Heart left ventricle (tissue), 16 donors: Measurements from ENCODE around the gene ATXN2. TPM values are rescaled to one million over a fixed set of nuclear protein-coding genes. Genes with fewer than 3 reads are reported as not detected.
A peak's percentile ranks its signal among the peaks of the same experiment; 100 is the strongest.
"Not testable (repeated sequence)": the region's sequence is repeated elsewhere in the genome, so short reads cannot be mapped to it uniquely, and the experiment has no call there.

Source experiments
- ATAC-seq, 4 donors: fragments of 200-7000 bp; cut with Tn5 transposase; one replicate each; pipeline ENCODE4 v1.9.1; 2020 to 2022; ENCODE audit warnings: moderate library complexity in 4 of 4, mild to moderate bottlenecking in 3 of 4, moderate number of reproducible peaks in 1 of 4
- DNase-seq, 5 donors: peaks; one replicate each; pipeline ENCODE4 v3.0.0-alpha.2; 2020
- H3K27ac ChIP-seq, 12 donors: fragments of 200-600 bp; sonication (generic) in 4 of 12; one replicate each; pipeline versions ENCODE4 v1.5.0 to v1.8.0; 2016 to 2022; ENCODE audit warnings: mild to moderate bottlenecking in 2 of 12
- H3K27me3 ChIP-seq, 9 donors: fragments of 200-600 bp; sonication (generic) in 2 of 9; one replicate each; pipeline versions ENCODE4 v1.5.1 to v1.8.0; 2016 to 2022; ENCODE audit warnings: mild to moderate bottlenecking in 3 of 9
- H3K36me3 ChIP-seq, 9 donors: fragments of 200-600 bp; sonication (generic) in 2 of 9; one replicate each; pipeline versions ENCODE4 v1.5.0 to v1.8.0; 2018 to 2022; ENCODE audit warnings: mild to moderate bottlenecking in 2 of 9
- H3K4me1 ChIP-seq, 12 donors: fragments of 200-600 bp; sonication (generic) in 4 of 12; one replicate each; pipeline versions ENCODE4 v1.5.0 to v1.8.0; 2016 to 2022; ENCODE audit warnings: mild to moderate bottlenecking in 3 of 12
- H3K4me3 ChIP-seq, 12 donors: fragments of 200-600 bp; sonication (generic) in 4 of 12; one replicate each; pipeline versions ENCODE4 v1.5.0 to v1.8.0; 2017 to 2022; ENCODE audit warnings: mild to moderate bottlenecking in 9 of 12, moderate library complexity in 4 of 12
- H3K9me3 ChIP-seq, 12 donors: fragments of 200-600 bp; sonication (generic) in 4 of 12; one replicate each; pipeline versions ENCODE4 v1.5.0 to v1.8.0; 2016 to 2022; ENCODE audit warnings: mild to moderate bottlenecking in 1 of 12
- POLR2A ChIP-seq, 2 donors: fragments of 450-650 bp; IDR thresholded peaks; one replicate each; pipeline ENCODE4 v1.6.1; 2017; ENCODE audit warnings: antibody characterized with exemption in 2 of 2, mild to moderate bottlenecking in 2 of 2, moderate library complexity in 2 of 2
- WGBS, 4 donors: extraction: QIAGEN DNeasy Blood & Tissue Kit in 2 of 4; methylation state at CpG; one replicate each; pipeline versions ENCODE4 v1.1.5 to v1.1.7; 2013 to 2018; 5-methylcytosine and 5-hydroxymethylcytosine counted together
- intact Hi-C, 10 donors: fragments of 100-400 bp; cut with DNase I; formaldehyde crosslinking; loops; one replicate each; pipeline versions ENCODE4 v1.11.1 to v1.14.2; 2022
- polyA plus RNA-seq, 2 donors: library from polyadenylated mRNA; stranded (reverse); fragments of 200-250 nt; gene quantifications; one replicate each; pipeline ENCODE4 v1.2.3, GENCODE V29; 2013
- total RNA-seq, 9 donors: library from RNA; depleted of rRNA in 2 of 9; stranded (reverse); fragments of >200 nt in 2 of 9; fragmentation: NEBNext Ultra II Directional in 3 of 9; extraction: Animal tissue kit (Norgen Biotek cat#: 25700) in 3 of 9; gene quantifications; one replicate each; pipeline versions ENCODE4 v1.1.0 to v1.2.4, GENCODE V29; 2016 to 2023
- TF ChIP-seq, protein P1 (sequence below), 12 donors: fragments of 200-600 bp; sonication (generic) in 4 of 12; IDR thresholded peaks; one replicate each; pipeline versions ENCODE4 v1.5.0 to v1.8.0; 2018 to 2022; ENCODE audit warnings: antibody characterized with exemption in 12 of 12, mild to moderate bottlenecking in 5 of 12
- donor health status: ischemic (EF 13 %, LVEDD 7.1; RV severe dilation, severe dysfunction).
- donor health status: healthy with polysubstance abuse.
- donor health status: DM: no; HTN: yes; CAD: no.
- donor health status: DM: no; HTN: no; CAD: no.
- donor health status: ischemic (EF 25% LVEDD 6.9; RV normal size, moderate dysfunction).
- donor health status: ischemic (EF 25% LVEDD 5.7; RV mildly dilated, moderate dysfunction).
- donor health status: healthy.
- donor health status: DM: yes; HTN: yes; CAD: no.
- donor health status: ischemic (EF 35%, LVEDD 5.7; RV mildly dilated, moderate dysfunction).
- donor health status: nonischemic (EF 11% LVEDD 7.7; RV severe dilation, severe dysfunction).
- donor health status: DM: yes; HTN: yes; CAD: no.
- donor health status: PGD.
- donor health status: ischemic (EF 29% LVEDD 5.4; RV normal size, mild dysfunction).
- donor health status: nonischemic (EF 23%, LVEDD 6.1; RV moderate dilation, normal function).

ATXN2 gene
- total and polyA plus RNA-seq, 11 donors = 23.6 to 59.3 (median 46.8) TPM

DNA sequence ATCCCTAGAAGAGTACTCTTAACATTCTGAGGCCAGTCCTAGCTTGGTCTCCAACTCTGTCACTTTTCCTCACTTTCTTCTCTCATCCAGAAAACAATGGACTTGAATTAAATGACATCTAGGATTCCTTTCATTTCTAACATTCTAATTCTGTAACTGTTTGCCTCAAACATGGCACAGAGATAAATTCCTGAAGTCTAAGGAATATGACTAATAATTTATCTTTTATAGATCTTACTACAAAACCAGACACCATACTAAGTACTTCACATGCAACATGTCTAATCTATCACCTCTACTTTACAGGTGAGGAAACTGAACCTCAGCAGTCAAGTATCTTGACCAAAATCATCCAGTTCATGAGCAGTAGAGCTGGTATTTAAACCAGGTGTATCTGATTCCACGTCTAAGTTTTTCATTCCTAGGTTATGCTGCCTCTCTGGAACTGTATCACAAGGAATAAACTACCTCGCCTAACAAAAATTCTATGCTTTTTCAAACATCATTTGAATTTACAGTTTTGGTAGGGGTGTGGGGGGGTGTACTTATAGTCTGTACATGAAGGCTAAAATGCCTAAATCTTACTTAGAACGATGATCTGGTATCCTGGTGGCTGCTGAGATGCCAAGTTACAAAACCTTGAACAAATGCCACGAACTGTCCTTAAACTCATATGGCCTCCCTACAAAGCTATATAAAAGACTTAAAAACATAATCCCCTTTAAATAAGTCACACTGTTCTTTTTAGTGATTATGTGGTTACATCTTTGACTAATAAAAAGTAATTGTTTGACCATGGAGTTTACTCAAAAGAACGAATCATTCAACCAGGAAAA lies 41.6 kb downstream of the ATXN2 start:
- no peaks in the 10 kb centered on the region for H3K27me3 ChIP-seq

DNA sequence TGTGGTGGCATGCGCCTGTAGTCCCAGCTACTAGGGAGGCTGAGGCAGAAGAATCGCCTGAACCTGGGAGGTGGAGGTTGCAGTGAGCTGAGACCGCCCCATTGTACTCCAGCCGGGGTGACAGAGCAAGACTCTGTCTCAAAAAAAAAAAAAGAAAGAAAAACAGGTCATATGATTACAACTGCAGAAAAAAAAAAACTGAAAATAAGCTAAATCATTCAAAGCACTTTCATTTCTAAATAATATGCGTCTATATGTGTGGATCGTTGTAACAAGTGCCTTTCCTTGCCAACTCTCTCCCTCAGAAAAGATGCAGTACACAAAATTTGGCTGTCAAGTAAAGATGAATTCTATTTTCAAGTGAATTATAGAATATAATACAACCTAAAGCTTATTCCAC lies 42.4 kb downstream of the ATXN2 start:
- WGBS, 4 donors = 79 to 86% (median 81%) methylated on average over 6 of the region's 6 CpGs
- ATAC-seq (no peak), DNase-seq (no peak)
- Histone ChIP-seq H3K27ac (peak overlapping the region in 1 of 12 donors; percentile 4), H3K4me1 (peaks cover 0 to 35% (median 8%) of the 10 kb centered on the region in 12 donors), H3K36me3 (peaks cover 0 to 9% (median 5%) of the 10 kb centered on the region in 9 donors), H3K9me3 (peaks cover 0 to 11% (median 0%) of the 10 kb centered on the region in 12 donors), H3K4me3 (no peak overlapping the region), H3K27me3 (no peaks in the 10 kb centered on the region)
- intact Hi-C loops = loop anchor here in 1 of 10 donors (5.0 kb wide), 1 partner anchor 41 kb away; the partner anchor contains the start of gene ATXN2
- TF ChIP-seq, protein P1, sequence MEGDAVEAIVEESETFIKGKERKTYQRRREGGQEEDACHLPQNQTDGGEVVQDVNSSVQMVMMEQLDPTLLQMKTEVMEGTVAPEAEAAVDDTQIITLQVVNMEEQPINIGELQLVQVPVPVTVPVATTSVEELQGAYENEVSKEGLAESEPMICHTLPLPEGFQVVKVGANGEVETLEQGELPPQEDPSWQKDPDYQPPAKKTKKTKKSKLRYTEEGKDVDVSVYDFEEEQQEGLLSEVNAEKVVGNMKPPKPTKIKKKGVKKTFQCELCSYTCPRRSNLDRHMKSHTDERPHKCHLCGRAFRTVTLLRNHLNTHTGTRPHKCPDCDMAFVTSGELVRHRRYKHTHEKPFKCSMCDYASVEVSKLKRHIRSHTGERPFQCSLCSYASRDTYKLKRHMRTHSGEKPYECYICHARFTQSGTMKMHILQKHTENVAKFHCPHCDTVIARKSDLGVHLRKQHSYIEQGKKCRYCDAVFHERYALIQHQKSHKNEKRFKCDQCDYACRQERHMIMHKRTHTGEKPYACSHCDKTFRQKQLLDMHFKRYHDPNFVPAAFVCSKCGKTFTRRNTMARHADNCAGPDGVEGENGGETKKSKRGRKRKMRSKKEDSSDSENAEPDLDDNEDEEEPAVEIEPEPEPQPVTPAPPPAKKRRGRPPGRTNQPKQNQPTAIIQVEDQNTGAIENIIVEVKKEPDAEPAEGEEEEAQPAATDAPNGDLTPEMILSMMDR (IDR thresholded peaks at IDR 0.05) = no peak
- TF ChIP-seq POLR2A (IDR thresholded peaks at IDR 0.05) = no peak

More for the DNA sequence above, 41.6 kb downstream of the ATXN2 start:
- Histone ChIP-seq H3K36me3 (peaks cover 0 to 3% (median 0%) of the 10 kb centered on the region in 9 donors), H3K4me3 (no peak overlapping the region), H3K27ac (no peak overlapping the region), H3K9me3 (peaks cover 0 to 11% (median 0%) of the 10 kb centered on the region in 12 donors), H3K4me1 (peaks cover 0 to 42% (median 8%) of the 10 kb centered on the region in 12 donors)
- intact Hi-C loops = loop anchor here in 1 of 10 donors (5.0 kb wide), 1 partner anchor 40 kb away; the partner anchor contains the start of gene ATXN2
- DNase-seq (no peak), ATAC-seq (peak in 1 of 4 donors; percentile 31)
- WGBS, 4 donors = 68 to 74% (median 71%) methylated on average over 5 of the region's 5 CpGs
- TF ChIP-seq, protein P1 (IDR thresholded peaks at IDR 0.05) = no peak
- TF ChIP-seq POLR2A (IDR thresholded peaks at IDR 0.05) = no peak

DNA sequence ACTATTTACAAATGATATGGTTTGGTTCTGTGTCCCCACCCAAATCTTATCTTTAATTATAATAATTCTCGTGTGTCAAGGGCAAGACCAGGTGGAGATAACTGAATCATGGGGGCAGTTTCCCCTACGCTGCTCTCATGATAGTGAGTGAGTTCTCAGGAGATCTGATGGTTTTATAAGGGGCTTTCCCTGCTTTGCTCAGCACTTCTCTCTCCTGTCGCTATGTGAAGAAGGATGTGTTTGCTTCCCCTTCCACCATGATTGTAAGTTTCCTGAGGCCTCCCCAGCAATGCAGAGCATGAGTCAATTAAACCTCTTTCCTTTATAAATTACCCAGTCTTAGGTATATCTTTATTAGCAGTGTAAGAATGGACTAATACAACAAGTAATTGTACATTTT lies 43.8 kb downstream of the ATXN2 start:
- not testable (repeated sequence) for ATAC-seq, H3K27me3 ChIP-seq, H3K27ac ChIP-seq, H3K4me3 ChIP-seq, DNase-seq
- Histone ChIP-seq H3K36me3 (peaks cover 0 to 23% (median 19%) of the 10 kb centered on the region in 9 donors), H3K9me3 (peaks cover 0 to 11% (median 0%) of the 10 kb centered on the region in 12 donors), H3K4me1 (peaks cover 0 to 27% (median 7%) of the 10 kb centered on the region in 12 donors)
- intact Hi-C loops = loop anchor here in 1 of 10 donors (5.0 kb wide), 1 partner anchor 42 kb away; the partner anchor contains the start of gene ATXN2
- 70 to 79% (median 76%) methylated on average over 3 of the region's 3 CpGs for WGBS, 4 donors

DNA sequence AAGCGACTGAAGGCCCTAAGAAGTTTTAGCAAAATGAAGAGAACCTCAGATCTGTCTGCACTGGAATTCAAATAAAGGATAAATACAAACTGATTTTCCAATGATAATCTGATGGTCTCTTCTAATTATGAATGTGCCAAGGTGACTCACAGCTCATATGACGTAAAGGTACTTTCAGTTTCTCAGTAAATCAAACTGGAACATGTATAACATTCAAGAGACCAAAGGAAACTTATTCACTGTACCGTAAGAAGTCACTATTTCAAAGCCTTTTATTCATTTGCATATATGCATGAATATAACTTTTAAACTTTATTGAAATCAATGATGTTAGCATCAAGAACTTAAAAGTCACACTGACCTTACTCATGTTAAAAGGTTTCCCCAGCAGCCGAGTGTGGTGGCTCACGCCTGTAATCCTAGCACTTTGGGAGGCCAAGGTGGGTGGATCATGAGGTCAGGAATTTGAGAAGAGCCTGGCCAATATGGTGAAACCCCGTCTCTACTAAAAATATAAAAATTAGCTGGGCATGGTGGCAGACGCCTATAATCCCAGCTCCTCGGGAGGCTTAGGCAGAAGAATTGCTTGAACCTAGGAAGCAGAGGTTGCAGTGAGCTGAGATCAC lies 52.2 kb downstream of the ATXN2 start:
- intact Hi-C loops = loop anchor here in 1 of 10 donors (10.0 kb wide), 1 partner anchor 108 kb away; no protein-coding TSS in a partner anchor
- Histone ChIP-seq H3K27ac (peak overlapping the region in 1 of 12 donors; percentile 27), H3K36me3 (peaks cover 0 to 95% (median 79%) of the 10 kb centered on the region in 9 donors), H3K4me3 (no peak overlapping the region), H3K9me3 (no peaks in the 10 kb centered on the region), H3K4me1 (peaks cover 0 to 8% (median 0%) of the 10 kb centered on the region in 12 donors), H3K27me3 (no peaks in the 10 kb centered on the region)
- TF ChIP-seq POLR2A (IDR thresholded peaks at IDR 0.05) = no peak
- TF ChIP-seq, protein P1 (IDR thresholded peaks at IDR 0.05) = no peak
- ATAC-seq (no peak), DNase-seq (no peak)
- 94 to 99% (median 97%) methylated on average over 8 of the region's 8 CpGs for WGBS, 4 donors
